GM04503 (cell line): ENCODE data around the gene IL33.

Experiments
- DNase-seq: peaks from one replicate; pipeline ENCODE4 v3.0.0-alpha.2; 2012; ENCODE audit warnings: low read depth

Gene IL33

GRCh38 chr9:6304232-6304631 is 88.6 kb downstream of the IL33 start:
- DNase-seq = no peak

GRCh38 chr9:6305954-6306563 is 90.5 kb downstream of the IL33 start:
- peak; percentile 10 for DNase-seq
